ENCODE results near the gene MAPK4.

Gene MAPK4

DNA sequence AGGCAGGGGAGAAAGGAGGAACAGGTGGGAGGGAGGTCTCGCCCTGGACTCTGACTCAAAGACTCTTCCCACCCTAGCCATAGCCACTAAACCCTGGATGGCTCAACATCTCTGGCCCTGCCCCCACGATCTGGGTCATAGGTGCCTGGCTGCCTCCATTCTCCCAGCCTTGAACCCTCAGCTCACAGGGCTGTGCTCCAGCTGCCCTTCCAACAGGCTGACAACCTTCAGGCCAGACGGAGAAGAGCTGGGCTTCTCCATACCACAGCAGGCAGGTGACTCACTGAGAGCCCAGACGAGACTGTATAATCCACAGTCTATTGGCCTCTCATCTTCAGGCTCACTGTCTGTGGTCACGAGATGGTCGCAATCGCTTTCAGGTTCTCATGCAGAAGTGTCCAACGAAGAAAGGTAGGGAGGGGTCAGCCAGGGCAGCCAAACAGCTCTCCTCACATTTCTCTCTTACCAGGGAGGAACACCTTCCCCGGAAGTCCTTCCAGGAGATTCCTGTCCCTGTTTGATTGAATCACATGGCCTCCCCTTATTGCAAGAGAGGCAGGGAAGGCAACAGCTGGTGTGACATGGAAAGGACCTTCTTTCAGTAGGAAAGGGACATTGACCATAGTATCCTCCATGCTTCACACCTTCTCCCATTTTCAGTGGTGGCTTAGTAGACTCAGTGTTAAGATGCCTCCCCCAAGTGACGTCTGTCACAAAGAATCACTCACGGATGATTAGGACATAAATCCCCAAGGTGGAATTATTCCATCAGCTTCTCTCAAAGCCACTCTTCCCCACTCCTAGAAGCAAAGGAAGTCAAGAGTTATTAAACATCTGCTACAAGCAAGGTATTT is 159.8 kb downstream of the MAPK4 start:
- DNase-seq (ENCODE audit: low read depth, low spot score), result no peak

DNA sequence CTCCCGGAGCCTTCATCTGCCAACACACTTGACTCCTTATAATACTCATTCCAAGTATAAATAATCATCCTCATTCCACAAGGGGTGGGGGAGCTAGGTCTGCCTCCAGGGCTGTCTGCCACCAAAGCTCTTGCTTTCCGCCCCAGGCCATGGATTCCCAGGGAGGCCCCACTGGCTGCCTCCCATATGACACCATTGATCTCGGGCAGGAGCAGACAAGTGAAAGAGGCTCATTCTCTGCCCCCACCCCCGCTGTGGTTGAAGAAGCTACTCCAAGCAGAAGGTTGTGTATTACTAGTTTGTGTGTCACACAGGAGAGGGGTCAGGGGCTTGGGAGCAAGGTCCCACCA is 160.4 kb downstream of the MAPK4 start:
- DNase-seq (ENCODE audit: low read depth, low spot score), result no peak

DNA sequence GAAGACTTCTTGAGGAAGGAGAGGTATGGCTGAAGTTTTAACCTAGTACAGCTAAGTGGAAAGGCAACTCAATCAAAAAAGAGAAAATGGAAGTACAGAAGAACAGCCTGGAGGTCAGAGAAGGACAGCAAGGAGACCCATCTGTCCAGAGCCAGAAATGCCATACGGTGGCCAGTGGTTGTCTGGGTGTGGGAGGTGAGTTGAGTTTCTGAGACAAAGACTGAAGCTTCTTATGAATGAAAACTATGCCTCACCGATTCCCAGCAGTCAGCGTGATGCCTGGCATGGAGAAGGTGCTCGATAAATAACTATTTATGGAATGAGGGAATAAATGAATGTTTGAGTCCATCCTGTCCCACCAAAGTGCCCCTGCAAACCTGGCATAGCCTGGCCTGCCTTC is 161.1 kb downstream of the MAPK4 start:
- DNase-seq (ENCODE audit: low read depth, low spot score), result no peak

DNA sequence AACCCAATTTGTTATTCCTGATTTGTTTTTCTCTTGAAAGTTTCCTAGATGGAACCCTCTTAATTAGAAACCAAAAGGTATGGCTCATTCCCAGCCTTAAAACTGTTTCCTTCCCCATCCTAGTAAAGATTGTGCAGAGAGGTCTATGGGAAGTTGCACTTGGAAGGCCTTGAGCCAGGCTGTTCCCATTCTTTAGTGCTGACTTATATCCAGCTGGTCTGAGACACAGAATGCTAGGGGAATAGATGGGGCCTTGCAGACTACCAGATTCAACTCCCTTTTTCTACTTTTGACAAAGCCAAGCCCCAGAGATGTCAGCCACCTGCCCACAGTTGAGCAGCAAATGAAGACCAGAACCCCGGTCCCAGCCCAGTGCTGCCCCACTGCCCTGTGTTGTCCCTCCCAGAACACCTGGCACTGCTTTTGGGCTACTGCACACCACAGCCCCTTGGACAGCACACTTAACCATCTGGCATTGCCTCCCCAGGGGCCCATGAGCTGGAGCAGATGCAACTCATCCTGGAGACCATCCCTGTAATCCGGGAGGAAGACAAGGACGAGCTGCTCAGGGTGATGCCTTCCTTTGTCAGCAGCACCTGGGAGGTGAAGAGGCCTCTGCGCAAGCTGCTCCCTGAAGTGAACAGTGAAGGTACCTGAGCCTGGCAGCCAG is 161.7 kb downstream of the MAPK4 start:
- no peak for DNase-seq (ENCODE audit: low read depth, low spot score)

GRCh38 chr18:50722311-50722710 is 162.4 kb downstream of the MAPK4 start:
- no peak for DNase-seq (ENCODE audit: low read depth, low spot score)

DNA sequence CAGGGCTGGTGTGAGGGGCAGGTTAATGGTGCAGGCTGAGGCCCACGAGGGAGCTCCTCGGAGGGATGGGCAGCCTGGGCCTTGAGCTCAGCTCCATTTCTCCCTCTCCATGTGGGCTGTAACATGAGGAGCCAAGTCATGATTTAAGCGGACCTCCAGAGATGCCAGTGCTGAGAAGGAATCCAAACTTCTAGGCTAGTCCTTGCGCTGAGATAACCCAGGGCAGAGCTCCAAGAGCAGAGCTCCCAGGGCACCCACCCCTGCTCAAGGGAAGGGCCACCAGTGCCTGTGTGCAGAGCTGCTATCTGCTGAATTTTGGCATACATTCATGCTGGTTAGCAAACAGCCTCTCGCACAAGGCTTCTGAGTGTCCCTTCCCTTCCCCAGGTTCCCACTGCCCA is 164.9 kb downstream of the MAPK4 start:
- no peak for DNase-seq (ENCODE audit: low read depth, low spot score)

DNA sequence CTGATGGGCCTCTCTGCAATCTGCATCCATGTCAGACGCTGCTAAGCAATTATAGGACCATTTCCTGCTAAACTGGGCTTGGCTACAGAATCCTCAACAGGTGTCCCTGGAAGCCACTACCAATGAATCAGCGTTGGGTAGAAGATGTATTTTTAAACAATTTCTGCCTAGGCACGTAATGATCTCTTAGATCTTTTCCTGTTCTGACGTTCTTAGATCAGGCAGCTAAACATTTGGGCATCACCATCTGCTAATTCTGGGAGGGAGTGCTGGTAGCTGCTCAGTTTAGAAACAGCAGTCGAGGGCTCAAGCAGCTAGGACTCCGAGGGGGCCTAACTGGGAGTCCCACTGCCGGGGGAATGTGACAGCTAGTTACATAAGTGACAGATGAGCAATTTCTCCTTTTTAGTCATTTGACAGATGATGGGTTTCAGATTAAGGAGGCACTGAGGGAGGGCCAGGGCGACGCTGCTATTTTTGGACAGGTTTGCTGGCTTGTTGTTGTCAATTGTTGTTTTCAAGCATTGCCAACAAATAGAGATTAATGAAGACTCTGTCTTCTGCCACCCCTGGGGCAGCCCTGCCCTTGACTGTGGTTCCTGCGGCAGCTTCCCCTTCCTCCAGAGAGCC is 167.2 kb downstream of the MAPK4 start:
- DNase-seq (ENCODE audit: low read depth, low spot score), result no peak

GRCh38 chr18:50727721-50728471 is 168.0 kb downstream of the MAPK4 start:
- DNase-seq (ENCODE audit: low read depth, low spot score), result no peak

GRCh38 chr18:50729376-50729775 is 169.5 kb downstream of the MAPK4 start:
- no peak for DNase-seq (ENCODE audit: low read depth, low spot score)

GRCh38 chr18:50729986-50730385 is 170.1 kb downstream of the MAPK4 start:
- DNase-seq (ENCODE audit: low read depth, low spot score), result no peak

DNA sequence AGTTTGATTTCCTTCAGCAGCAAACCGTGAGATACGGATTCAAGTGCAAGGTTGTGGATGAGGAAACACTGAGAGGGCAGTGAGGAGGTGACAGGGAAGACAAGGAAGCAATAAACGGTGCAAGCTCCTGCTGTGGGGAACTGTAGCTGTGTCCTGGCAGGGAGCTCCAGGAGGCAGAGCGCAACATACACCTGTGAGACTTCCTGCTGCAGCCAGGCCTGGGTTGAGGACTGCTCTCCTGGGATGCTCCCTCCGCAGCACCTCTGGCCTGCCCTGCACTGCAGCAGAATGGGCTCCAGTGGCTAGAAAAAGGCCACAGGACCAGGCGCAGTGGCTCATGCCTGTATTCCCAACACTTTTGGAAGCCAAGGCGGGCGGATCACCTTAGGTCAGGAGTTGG is 174.5 kb downstream of the MAPK4 start:
- no peak for DNase-seq (ENCODE audit: low read depth, low spot score)

GRCh38 chr18:50734886-50735285 is 175.0 kb downstream of the MAPK4 start:
- DNase-seq (ENCODE audit: low read depth, low spot score), result no peak

- no peak for DNase-seq (ENCODE audit: low read depth, low spot score)
Measured at GRCh38 chr18:50737127-50737526, 177.2 kb downstream of the MAPK4 start.

- DNase-seq (ENCODE audit: low read depth, low spot score), result no peak
Measured at GRCh38 chr18:50738098-50738757, 178.3 kb downstream of the MAPK4 start.

DNA sequence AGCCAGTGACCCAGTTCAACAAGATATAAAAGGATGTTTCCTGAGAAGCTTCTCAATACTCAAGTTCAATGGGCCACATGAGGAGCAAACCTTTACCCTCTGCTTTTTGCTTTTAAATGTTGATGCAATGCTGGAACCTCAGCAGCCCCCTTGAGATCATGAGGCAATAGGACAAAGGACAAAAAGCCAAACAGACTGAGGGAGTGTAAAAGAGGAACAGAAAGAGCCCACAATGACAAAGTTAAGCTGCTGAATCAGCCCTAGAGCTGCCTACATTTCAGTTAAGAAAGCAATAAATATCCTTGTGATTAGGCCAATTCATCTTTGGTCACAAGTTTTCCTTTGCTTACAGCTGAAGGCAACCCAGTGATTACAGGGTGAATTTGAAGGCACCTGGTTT is 183.1 kb downstream of the MAPK4 start:
- no peak for DNase-seq (ENCODE audit: low read depth, low spot score)

DNA sequence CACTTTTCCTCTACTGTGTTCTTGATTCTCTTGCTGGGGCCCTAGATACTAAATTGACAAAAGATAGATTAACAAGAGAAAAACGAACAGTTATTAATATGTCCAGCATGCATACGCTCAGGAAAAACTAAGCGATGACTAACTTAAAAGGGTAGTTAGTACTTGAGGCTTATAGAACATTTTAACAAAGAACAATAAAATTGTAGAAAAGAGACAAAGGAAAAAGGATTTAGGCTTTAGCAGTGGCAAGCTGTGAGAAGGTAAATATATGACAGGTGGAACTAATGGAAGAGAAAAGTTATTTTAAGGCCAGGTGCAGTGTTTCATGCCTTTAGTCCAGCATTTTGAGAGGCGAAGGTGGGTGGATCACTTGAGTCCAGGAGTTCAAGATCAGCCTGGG is 184.4 kb downstream of the MAPK4 start:
- no peak for DNase-seq (ENCODE audit: low read depth, low spot score)

GRCh38 chr18:50745945-50746344 is 186.1 kb downstream of the MAPK4 start:
- DNase-seq (ENCODE audit: low read depth, low spot score), result no peak

GRCh38 chr18:50747849-50748242 is 188.0 kb downstream of the MAPK4 start:
- no peak for DNase-seq (ENCODE audit: low read depth, low spot score)

DNA sequence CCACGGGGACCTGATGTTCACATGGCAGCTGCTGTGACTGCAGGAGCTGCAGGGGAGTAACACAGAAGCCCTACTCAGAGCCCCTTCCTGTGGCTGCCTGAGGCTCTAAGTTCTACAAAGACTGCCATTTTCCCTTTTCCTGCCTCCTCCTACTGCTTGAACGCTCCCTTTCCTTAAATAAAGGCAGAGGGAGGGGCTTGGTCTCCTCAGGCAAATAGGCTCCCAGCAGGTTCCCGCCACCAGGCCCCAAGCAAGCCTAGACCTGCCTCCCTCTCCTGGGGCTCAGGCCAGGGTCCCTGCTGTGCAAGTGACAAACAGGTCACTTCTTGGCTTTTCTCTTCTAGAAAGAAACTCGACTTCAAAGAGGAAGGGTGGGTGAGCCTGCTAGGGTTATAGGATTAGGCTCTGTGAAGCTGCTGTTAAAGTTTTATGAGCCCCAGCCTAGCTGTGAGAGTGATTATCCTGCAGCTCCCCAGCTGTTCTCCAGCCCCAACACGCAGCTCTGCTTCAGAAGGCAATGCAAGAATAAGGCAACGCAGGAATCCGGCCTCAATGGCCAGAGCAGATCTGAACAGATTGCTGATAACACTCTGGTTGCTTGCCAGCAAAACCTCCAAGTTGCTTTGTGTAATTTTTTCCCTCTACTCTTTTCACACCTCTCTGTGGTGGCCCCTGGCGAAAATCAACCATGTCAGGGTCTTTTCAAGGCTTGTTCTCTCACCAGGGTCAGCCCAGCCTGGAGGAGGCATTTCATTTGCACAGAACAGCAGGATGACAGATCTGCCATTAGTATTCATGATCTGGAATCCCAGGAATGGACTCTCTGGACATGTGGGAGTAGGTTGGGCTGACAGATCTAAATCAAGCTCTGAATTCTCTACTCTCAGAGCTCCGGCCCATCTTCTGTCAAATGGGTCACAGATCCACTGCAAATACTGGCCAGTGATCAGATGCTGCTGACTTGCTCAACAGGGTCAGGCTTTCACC is 188.6 kb downstream of the MAPK4 start:
- no peak for DNase-seq (ENCODE audit: low read depth, low spot score)

- no peak for DNase-seq (ENCODE audit: low read depth, low spot score)
Measured at GRCh38 chr18:50749421-50749820, 189.5 kb downstream of the MAPK4 start.

Data from activated CD4-positive, CD25-positive, alpha-beta regulatory T cell treated with anti-CD3 and anti-CD28 coated beads, Interleukin-2, amount 50 U/mL, for 16 hours (primary cell).